ENCODE results near the gene PRKAB2.

DNA sequence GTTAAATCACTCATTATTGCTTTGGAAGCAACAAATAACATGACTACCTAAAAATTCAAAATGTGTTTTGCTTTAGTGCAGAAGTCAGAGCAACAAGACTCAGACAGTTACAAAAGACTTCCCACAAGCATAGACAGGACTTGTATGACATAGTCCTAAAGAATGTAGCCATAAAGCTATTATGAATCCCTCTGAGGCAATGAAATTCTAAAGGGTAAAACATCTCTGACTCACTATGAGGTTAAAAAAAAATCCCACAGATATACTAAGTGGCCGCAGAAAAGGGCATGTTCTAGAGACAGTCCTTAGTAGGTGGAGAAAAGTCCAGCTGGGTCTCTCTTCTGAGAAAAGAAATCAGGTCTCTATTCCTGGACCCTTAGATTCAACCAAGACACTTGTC is 4.9 kb downstream of the PRKAB2 start:
- TF ChIP-seq CTCF (IDR thresholded peaks at IDR 0.05; ENCODE audit: low read depth, low read length) (no peak), EZH2phosphoT487 (IDR thresholded peaks at IDR 0.05; ENCODE audit: low read depth) (no peak)

All from OCI-LY3 (cell line).